A549 (cell line): ENCODE measurements around the gene JPT1. TPM values are rescaled to one million over a fixed set of nuclear protein-coding genes. Genes with fewer than 3 reads are reported as not detected.

Experiments
- ATAC-seq, 2 experiments: fragments of 200-7000 bp in 1 of 2; fragments of >200 bp in 1 of 2; cut with Nextera tagmentation in 1 of 2; cut with Tn5 transposase in 1 of 2; 3 replicates each; pipeline versions ENCODE4 v1.8.0 to v1.9.1; 2018 to 2020; ENCODE audit warnings: mild to moderate bottlenecking in 1 of 2, moderate library complexity in 1 of 2
- CTCF ChIA-PET: fragments of 300-600 bp; sonication (Branson Sonifier 250); formaldehyde crosslinking; extraction: SDS; loops from one replicate; lab custom pipeline; 2021; ENCODE audit warnings: antibody characterized with exemption, inconsistent platforms; lab: Yijun Ruan, JAX
- POLR2A ChIA-PET: fragments of 350-600 bp; formaldehyde crosslinking; extraction: SDS; loops from one replicate; lab custom pipeline; 2021; ENCODE audit warnings: antibody characterized with exemption, inconsistent platforms; lab: Yijun Ruan, JAX
- DNase-seq, 2 experiments: peaks; one replicate each; pipeline versions ENCODE4 v3.0.0 to v3.0.0-alpha.2; 2011 to 2016; ENCODE audit warnings: low read depth in 1 of 2, low spot score in 1 of 2
- FAIRE-seq: peaks from 2 replicates; lab custom pipeline; 2011; peaks lifted over from hg19 to GRCh38; lab: Jason Lieb, UNC
- H3K27ac ChIP-seq, 2 experiments: fragments of >200 bp; sonication (Bioruptor Twin); formaldehyde crosslinking; 3 replicates each; pipeline ENCODE4 v1.5.1; 2016 to 2017
- H3K4me1 ChIP-seq: fragments of >200 bp; sonication (Bioruptor Twin); formaldehyde crosslinking; 3 replicates; pipeline ENCODE4 v1.6.1; 2016
- H3K4me2 ChIP-seq: fragments of >200 bp; sonication (Bioruptor Twin); formaldehyde crosslinking; 3 replicates; pipeline ENCODE4 v1.6.1; 2016
- H3K4me3 ChIP-seq: fragments of >200 bp; sonication (Bioruptor Twin); formaldehyde crosslinking; 3 replicates; pipeline ENCODE4 v1.5.1; 2016
- H3K9me3 ChIP-seq: fragments of >200 bp; sonication (Bioruptor Twin); formaldehyde crosslinking; 3 replicates; pipeline ENCODE4 v1.6.1; 2016
- CBX8 ChIP-seq: fragments of 200-600 bp; sonication (generic); IDR thresholded peaks from 2 replicates; pipeline ENCODE4 v1.6.1; 2016
- EHF ChIP-seq: fragments of 250-450 bp; sonication (Bioruptor Pico); IDR thresholded peaks from 2 replicates; pipeline ENCODE4 v1.5.0; 2020; ENCODE audit warnings: mild to moderate bottlenecking
- EHMT2 ChIP-seq: fragments of 200-600 bp; sonication (generic); IDR thresholded peaks from 2 replicates; pipeline ENCODE4 v1.6.1; 2016; ENCODE audit warnings: antibody characterized with exemption, low read depth, mild to moderate bottlenecking, moderate library complexity
- EP300 ChIP-seq, 2 experiments: fragments of >200 bp; sonication (Bioruptor Twin); formaldehyde crosslinking; IDR thresholded peaks; 2 replicates in 1 of 2; 3 replicates in 1 of 2; pipeline ENCODE4 v1.6.1; 2016 to 2017
- HOXA7 ChIP-seq: fragments of 250-450 bp; sonication (Bioruptor Pico); IDR thresholded peaks from 2 replicates; pipeline ENCODE4 v1.5.0; 2020; ENCODE audit warnings: mild to moderate bottlenecking, moderate library complexity
- HOXB13 ChIP-seq: fragments of 250-450 bp; sonication (Bioruptor Pico); IDR thresholded peaks from 2 replicates; pipeline ENCODE4 v1.5.0; 2020; ENCODE audit warnings: low read depth, mild to moderate bottlenecking, moderate library complexity
- HOXB5 ChIP-seq: fragments of 250-450 bp; sonication (Bioruptor Pico); IDR thresholded peaks from 2 replicates; pipeline ENCODE4 v1.5.0; 2020; ENCODE audit warnings: mild to moderate bottlenecking, moderate library complexity
- JUN ChIP-seq, 2 experiments: fragments of >200 bp; sonication (Bioruptor Twin); formaldehyde crosslinking; IDR thresholded peaks; 2 replicates in 1 of 2; 3 replicates in 1 of 2; pipeline ENCODE4 v1.6.1; 2016 to 2017
- NFE2L2 ChIP-seq: fragments of 150-350 bp; conservative IDR thresholded peaks from 2 replicates; pipeline ENCODE4 v1.6.1; 2014; ENCODE audit warnings: low read length
- POLR2AphosphoS2 ChIP-seq: conservative IDR thresholded peaks from 2 replicates; pipeline ENCODE4 v1.6.1; 2012; ENCODE audit warnings: low read length, improper control_type of control experiment, inconsistent platforms
- ZC3H11A ChIP-seq: fragments of 450-650 bp; IDR thresholded peaks from 2 replicates; pipeline ENCODE4 v1.6.1; 2014; ENCODE audit warnings: antibody characterized with exemption, mild to moderate bottlenecking
- ZFP36 ChIP-seq: fragments of 450-650 bp; IDR thresholded peaks from 2 replicates; pipeline ENCODE4 v1.6.1; 2014; ENCODE audit warnings: borderline replicate concordance; ENCODE audit not compliant: partially characterized antibody
- WGBS: methylation state at CpG from one replicate; pipeline ENCODE4 v1.1.6; 2017; ENCODE audit errors: missing lambda C conversion rate; 5-methylcytosine and 5-hydroxymethylcytosine counted together
- polyA plus RNA-seq, 4 experiments: library from polyadenylated mRNA; depleted of rRNA in 3 of 4; stranded (reverse); fragments of >200 nt; fragmentation: RNase III in 1 of 4; extraction: RNeasy Plus Mini Kit Qiagen cat#74134 plus additional on column Dnase treatment in 1 of 4; gene quantifications; 2 replicates in 3 of 4; 3 replicates in 1 of 4; pipeline ENCODE4 v1.2.3, GENCODE V29; 2011 to 2017
- TF ChIP-seq, protein P1 (sequence below): fragments of 200-600 bp; sonication (generic); IDR thresholded peaks from 2 replicates; pipeline ENCODE4 v1.6.1; 2016; ENCODE audit warnings: antibody characterized with exemption, mild to moderate bottlenecking, moderate library complexity
- TF ChIP-seq, protein P2 (sequence below): fragments of >200 bp; sonication (Bioruptor Twin); formaldehyde crosslinking; IDR thresholded peaks from 2 replicates; pipeline ENCODE4 v1.6.1; 2016
- TF ChIP-seq, protein P3 (sequence below): fragments of 250-450 bp; sonication (Bioruptor Pico); IDR thresholded peaks from 2 replicates; pipeline ENCODE4 v1.5.0; 2020; ENCODE audit warnings: low read depth, mild to moderate bottlenecking, moderate library complexity
- TF ChIP-seq, protein P4 (sequence below): IDR thresholded peaks from 2 replicates; pipeline ENCODE4 v1.6.1; 2012

JPT1 gene
- polyA plus RNA-seq, 2 of the 4 experiments (the other 2 are of a cell fraction), result 196 to 623 TPM

DNA sequence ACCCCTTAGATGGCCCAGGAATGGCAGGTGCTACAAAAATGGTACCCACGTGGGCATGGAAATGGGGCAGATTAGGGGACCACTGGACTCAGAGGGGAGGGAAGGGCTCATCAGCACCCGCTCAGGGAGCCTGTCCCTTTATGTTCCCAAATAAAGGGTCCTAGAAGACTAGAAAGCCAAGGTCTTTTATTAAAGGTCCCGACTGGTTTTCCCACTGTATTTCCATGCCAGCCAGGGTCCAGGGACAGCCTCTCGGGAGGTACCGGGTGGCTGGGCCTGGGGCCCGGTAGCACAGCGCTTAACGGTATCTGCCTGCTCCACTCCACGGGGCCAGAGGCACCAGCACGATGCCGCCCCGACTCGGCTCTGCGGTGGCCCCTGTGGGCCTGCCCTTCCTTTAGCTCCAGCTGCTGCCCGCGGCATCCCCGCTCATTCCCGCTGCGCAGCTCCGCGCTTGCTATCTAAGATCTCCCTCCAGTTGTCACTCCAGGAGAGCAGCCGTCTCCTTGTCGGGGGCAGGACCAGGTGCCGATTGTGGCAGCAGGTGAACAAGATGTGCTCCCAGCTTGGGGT lies 24.2 kb downstream of the JPT1 start:
- ChIA-PET POLR2A (interaction anchor here (1.0 to 7.0 kb wide), 6 partner anchors 7 to 72 kb away, joined by 3 to 70 read pairs (median 9); no protein-coding TSS in a partner anchor), CTCF (interaction anchor here (1.4 to 62.2 kb wide), 16 partner anchors 15 to 181 kb away, joined by 3 to 3429 read pairs (median 11); partner anchors contain the start of genes ARMC7, ATP5PD, CDR2L and JPT1)
- Histone ChIP-seq H3K4me1 (peaks cover 53% of the 10 kb centered on the region), H3K4me2 (peak overlapping the region; percentile 87), H3K4me3 (peak overlapping the region; percentile 89), H3K9me3 (no peaks in the 10 kb centered on the region), H3K27ac (peak overlapping the region; percentile 97)
- FAIRE-seq (no peak), DNase-seq (no peak), ATAC-seq (no peak)
- WGBS, result 70% methylated on average over 24 of the region's 24 CpGs
- peak in 1 of 2 experiments; percentile 13; a peak in 1 of 5 replicates for TF ChIP-seq JUN (IDR thresholded peaks at IDR 0.05)
- no peak for TF ChIP-seq HOXB13
- TF ChIP-seq, all 56 proteins: peak for 1

DNA sequence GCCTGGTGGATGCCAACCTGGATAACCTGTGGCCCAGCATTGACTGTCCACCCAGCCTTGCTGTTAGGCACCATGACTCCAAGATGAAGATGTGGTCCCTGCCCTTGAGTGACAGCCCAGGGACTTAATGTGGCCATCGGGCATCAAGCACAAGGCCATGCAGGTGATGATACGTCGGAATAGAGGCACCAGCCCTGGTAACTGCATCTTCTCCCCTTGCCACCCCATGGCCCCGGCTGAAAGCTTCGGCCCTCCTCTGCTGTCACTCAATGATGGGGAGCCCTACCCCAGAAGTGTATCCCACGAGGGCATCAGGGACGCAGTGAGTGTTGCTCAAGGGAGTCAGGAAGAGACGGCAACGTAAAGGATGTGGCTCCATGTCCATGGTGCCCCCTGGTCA lies 24.7 kb downstream of the JPT1 start:
- H3K4me1 ChIP-seq, result peaks cover 58% of the 10 kb centered on the region
- FAIRE-seq (no peak), ATAC-seq (no peak), DNase-seq (no peak)
- no peak overlapping the region for H3K4me3 ChIP-seq
- 92% methylated on average over 9 of the region's 9 CpGs for WGBS
- no peaks in the 10 kb centered on the region for H3K9me3 ChIP-seq
- H3K4me2 ChIP-seq, result peak overlapping the region; percentile 87
- H3K27ac ChIP-seq, result peak overlapping the region in 1 of 2 experiments; percentile 97; a peak in 3 of 6 replicates
- no peak for TF ChIP-seq ZC3H11A
- no peak for TF ChIP-seq NFE2L2
- no peak for TF ChIP-seq EP300 (IDR thresholded peaks at IDR 0.05)
- no peak for TF ChIP-seq HOXA7
- TF ChIP-seq, protein P1, sequence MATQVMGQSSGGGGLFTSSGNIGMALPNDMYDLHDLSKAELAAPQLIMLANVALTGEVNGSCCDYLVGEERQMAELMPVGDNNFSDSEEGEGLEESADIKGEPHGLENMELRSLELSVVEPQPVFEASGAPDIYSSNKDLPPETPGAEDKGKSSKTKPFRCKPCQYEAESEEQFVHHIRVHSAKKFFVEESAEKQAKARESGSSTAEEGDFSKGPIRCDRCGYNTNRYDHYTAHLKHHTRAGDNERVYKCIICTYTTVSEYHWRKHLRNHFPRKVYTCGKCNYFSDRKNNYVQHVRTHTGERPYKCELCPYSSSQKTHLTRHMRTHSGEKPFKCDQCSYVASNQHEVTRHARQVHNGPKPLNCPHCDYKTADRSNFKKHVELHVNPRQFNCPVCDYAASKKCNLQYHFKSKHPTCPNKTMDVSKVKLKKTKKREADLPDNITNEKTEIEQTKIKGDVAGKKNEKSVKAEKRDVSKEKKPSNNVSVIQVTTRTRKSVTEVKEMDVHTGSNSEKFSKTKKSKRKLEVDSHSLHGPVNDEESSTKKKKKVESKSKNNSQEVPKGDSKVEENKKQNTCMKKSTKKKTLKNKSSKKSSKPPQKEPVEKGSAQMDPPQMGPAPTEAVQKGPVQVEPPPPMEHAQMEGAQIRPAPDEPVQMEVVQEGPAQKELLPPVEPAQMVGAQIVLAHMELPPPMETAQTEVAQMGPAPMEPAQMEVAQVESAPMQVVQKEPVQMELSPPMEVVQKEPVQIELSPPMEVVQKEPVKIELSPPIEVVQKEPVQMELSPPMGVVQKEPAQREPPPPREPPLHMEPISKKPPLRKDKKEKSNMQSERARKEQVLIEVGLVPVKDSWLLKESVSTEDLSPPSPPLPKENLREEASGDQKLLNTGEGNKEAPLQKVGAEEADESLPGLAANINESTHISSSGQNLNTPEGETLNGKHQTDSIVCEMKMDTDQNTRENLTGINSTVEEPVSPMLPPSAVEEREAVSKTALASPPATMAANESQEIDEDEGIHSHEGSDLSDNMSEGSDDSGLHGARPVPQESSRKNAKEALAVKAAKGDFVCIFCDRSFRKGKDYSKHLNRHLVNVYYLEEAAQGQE, result no peak
- TF ChIP-seq CBX8, result no peak
- TF ChIP-seq HOXB5 (CRISPR knock-in tag), result no peak
- TF ChIP-seq, protein P2, sequence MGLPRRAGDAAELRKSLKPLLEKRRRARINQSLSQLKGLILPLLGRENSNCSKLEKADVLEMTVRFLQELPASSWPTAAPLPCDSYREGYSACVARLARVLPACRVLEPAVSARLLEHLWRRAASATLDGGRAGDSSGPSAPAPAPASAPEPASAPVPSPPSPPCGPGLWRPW, result no peak
- TF ChIP-seq ZFP36, result no peak
- no peak for TF ChIP-seq EHF (CRISPR knock-in tag)
- TF ChIP-seq, protein P3, sequence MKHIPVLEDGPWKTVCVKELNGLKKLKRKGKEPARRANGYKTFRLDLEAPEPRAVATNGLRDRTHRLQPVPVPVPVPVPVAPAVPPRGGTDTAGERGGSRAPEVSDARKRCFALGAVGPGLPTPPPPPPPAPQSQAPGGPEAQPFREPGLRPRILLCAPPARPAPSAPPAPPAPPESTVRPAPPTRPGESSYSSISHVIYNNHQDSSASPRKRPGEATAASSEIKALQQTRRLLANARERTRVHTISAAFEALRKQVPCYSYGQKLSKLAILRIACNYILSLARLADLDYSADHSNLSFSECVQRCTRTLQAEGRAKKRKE, result no peak
- ChIA-PET POLR2A (interaction anchor here (0.8 to 7.0 kb wide), 3 partner anchors 13 to 17 kb away, joined by 3 to 70 read pairs (median 4); no protein-coding TSS in a partner anchor), CTCF (interaction anchor here (1.9 to 62.2 kb wide), 8 partner anchors 15 to 168 kb away, joined by 6 to 3429 read pairs (median 25); partner anchors contain the start of genes ARMC7, ATP5PD, KCTD2 and NUP85)

DNA sequence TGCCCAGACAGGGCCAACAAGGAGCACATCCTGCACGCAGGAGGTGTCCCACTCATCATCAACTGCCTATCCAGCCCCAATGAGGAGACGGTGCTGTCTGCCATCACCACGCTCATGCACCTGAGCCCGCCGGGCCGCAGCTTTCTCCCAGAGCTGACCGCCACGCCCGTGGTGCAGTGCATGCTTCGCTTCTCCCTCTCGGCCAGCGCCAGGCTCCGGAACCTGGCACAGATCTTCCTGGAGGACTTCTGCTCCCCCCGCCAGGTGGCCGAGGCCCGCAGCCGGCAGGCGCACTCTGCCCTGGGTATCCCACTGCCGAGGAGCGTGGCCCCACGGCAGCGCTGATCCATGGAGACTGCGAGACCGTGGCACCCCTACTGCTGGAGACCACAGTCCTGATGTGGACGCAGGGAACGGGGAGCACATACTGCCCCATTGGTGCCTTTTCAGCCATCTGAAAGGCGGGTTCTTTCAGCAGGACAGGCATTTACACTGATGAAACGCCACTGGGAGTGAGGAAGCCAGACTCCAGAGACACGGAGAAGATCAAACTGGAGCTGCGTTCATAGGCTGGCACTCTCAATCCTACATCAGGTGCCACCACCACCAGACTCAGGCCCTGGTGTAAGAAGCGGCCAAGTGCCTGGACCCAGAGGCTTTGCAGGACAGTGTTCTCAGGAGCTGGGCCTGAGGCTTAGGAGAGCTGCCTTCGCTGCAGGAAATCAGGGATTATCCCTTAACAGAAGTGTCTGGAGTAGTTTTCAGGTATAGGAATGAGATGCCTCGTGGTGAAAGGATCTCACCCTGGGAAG lies 25.4 kb downstream of the JPT1 start:
- DNase-seq, result no peak
- CTCF ChIA-PET, result interaction anchor here (1.1 to 62.2 kb wide), 7 partner anchors 8 to 168 kb away, joined by 3 to 3429 read pairs (median 23); partner anchors contain the start of genes ARMC7, ATP5PD, KCTD2 and NUP85
- ATAC-seq, result no peak
- 92% methylated on average over 33 of the region's 33 CpGs for WGBS
- peak overlapping the region in 1 of 2 experiments; percentile 97; a peak in 3 of 6 replicates for H3K27ac ChIP-seq
- H3K9me3 ChIP-seq, result no peaks in the 10 kb centered on the region
- POLR2A ChIA-PET, result interaction anchor here (0.8 to 7.0 kb wide), 2 partner anchors 15 to 17 kb away, joined by 4 to 70 read pairs; no protein-coding TSS in a partner anchor
- peaks cover 63% of the 10 kb centered on the region for H3K4me1 ChIP-seq
- TF ChIP-seq JUN (IDR thresholded peaks at IDR 0.05), result peak in 1 of 2 experiments; percentile 17; a peak in 1 of 5 replicates
- peak; percentile 76 for TF ChIP-seq POLR2AphosphoS2
- TF ChIP-seq, protein P4, sequence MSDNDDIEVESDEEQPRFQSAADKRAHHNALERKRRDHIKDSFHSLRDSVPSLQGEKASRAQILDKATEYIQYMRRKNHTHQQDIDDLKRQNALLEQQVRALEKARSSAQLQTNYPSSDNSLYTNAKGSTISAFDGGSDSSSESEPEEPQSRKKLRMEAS, result 0 out of 2 replicates have a peak, but pooled peaks have one; percentile 1
- no peak for TF ChIP-seq EHMT2
- no peak for FAIRE-seq
- no peak overlapping the region for H3K4me3 ChIP-seq
- no peak overlapping the region for H3K4me2 ChIP-seq
